Kidney epithelial cell (primary cell): ENCODE measurements around the gene NRM. TPM values are rescaled to one million over a fixed set of nuclear protein-coding genes. Genes with fewer than 3 reads are reported as not detected.
"Not testable (repeated sequence)": the region's sequence is repeated elsewhere in the genome, so short reads cannot be mapped to it uniquely, and the experiment has no call there.

Experiments
- DNase-seq: peaks from one replicate; pipeline ENCODE4 v3.0.0-alpha.2; 2010; ENCODE audit warnings: low read depth
- H3K27me3 ChIP-seq: 2 replicates; pipeline ENCODE4 v1.6.0; 2011; ENCODE audit warnings: low read length; ENCODE audit not compliant: control insufficient read depth, insufficient read depth
- H3K36me3 ChIP-seq: 2 replicates; pipeline ENCODE4 v1.5.1; 2011; ENCODE audit warnings: low read length; ENCODE audit not compliant: control insufficient read depth, insufficient read depth
- H3K4me3 ChIP-seq: 2 replicates; pipeline ENCODE4 v1.5.1; 2011; ENCODE audit warnings: low read depth, mild to moderate bottlenecking, control low read depth, low read length
- CTCF ChIP-seq: IDR thresholded peaks from 2 replicates; pipeline ENCODE4 v1.5.1; 2011; ENCODE audit warnings: mild to moderate bottlenecking, moderate library complexity, low read length, control low read depth, inconsistent platforms; ENCODE audit not compliant: insufficient read depth, poor library complexity, severe bottlenecking
- total RNA-seq: library from RNA; depleted of rRNA; stranded (reverse); fragments of >200 nt; gene quantifications from 2 replicates; pipeline ENCODE4 v1.2.3, GENCODE V29; 2015

Gene NRM
- total RNA-seq, 1 donor from 2014 or later: 10.4 TPM

GRCh38 chr6:30719356-30719755 lies 28.6 kb upstream of the NRM start:
- Histone ChIP-seq H3K27me3 (no peaks in the 10 kb centered on the region), H3K36me3 (peaks cover 4% of the 10 kb centered on the region), H3K4me3 (peak overlapping the region; percentile 86)
- DNase-seq: no peak
- TF ChIP-seq CTCF: no peak

DNA sequence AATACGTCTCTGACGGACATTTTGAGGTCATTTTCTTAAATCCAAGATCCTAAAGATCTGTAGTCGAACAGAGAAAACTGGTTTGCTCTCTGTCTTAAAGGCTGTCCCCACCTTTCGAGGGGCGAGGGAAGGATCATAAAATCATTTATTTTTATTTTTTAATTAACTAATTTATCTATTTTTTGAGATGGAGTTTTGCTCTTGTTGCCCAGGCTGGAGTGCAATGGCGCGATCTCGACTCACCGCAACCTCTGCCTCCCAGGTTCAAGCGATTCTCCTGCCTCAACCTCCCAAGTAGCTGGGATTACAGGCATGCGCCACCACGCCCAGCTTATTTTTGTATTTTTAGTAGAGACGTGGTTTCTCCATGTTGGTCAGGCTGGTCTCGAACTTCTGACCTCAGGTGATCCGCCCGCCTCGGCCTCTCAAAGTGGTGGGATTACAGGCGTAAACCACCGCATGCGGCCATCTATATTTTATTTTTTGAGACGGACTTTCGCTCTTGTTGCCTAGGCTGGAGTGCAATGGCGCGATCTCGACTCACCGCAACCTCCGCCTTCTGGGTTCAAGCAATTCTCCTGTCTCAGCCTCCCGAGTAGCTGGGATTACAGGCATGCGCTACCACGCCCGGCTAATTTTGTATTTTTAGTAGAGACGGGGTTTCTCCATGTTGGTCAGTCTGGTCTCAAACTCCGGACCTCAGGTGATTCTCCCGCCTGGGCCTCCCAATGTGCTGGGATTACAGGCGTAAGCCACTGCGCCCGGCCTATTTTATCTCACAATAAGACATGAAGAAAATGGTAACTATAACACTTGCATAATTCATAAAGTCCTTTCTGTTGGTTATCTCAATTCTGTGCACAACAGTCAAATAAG lies 27.3 kb upstream of the NRM start:
- H3K36me3 ChIP-seq, DNase-seq, H3K27me3 ChIP-seq: not testable (repeated sequence)
- H3K4me3 ChIP-seq: peak overlapping the region; percentile 39

- Histone ChIP-seq H3K36me3 (peaks cover 3% of the 10 kb centered on the region), H3K27me3 (no peaks in the 10 kb centered on the region), H3K4me3 (peak within 1 kb of the TSS; percentile 62)
- TF ChIP-seq CTCF: peak; percentile 32
- DNase-seq: peak; percentile 99
Measured at GRCh38 chr6:30717129-30717844, 26.5 kb upstream of the NRM start, which contains the start of gene MDC1. MDC1 (minus strand) TSS chr6:30717281; CDS start chr6:30715175, 2,106 bp downstream.

- Histone ChIP-seq H3K36me3 (peaks cover 1% of the 10 kb centered on the region), H3K27me3 (no peaks in the 10 kb centered on the region), H3K4me3 (peak overlapping the region; percentile 62)
- no peak for TF ChIP-seq CTCF
- no peak for DNase-seq
Measured at GRCh38 chr6:30716879-30717128, 26.0 kb upstream of the NRM start.

- no peak overlapping the region for H3K4me3 ChIP-seq
- no peak for TF ChIP-seq CTCF
- no peaks in the 10 kb centered on the region for H3K36me3 ChIP-seq
- no peak for DNase-seq
- H3K27me3 ChIP-seq: no peaks in the 10 kb centered on the region
Measured at GRCh38 chr6:30714263-30714662, 23.5 kb upstream of the NRM start.

GRCh38 chr6:30712441-30712945 lies 21.7 kb upstream of the NRM start:
- Histone ChIP-seq H3K4me3 (no peak overlapping the region), H3K36me3 (no peaks in the 10 kb centered on the region), H3K27me3 (no peaks in the 10 kb centered on the region)
- no peak for TF ChIP-seq CTCF
- no peak for DNase-seq
